Kidney epithelial cell (primary cell): ENCODE results near the gene ARF1. TPM values are rescaled to one million over a fixed set of nuclear protein-coding genes. Genes with fewer than 3 reads are reported as not detected.

Experiments
- DNase-seq: peaks from one replicate; pipeline ENCODE4 v3.0.0-alpha.2; 2010; ENCODE audit warnings: low read depth
- H3K27me3 ChIP-seq: 2 replicates; pipeline ENCODE4 v1.6.0; 2011; ENCODE audit warnings: low read length; ENCODE audit not compliant: control insufficient read depth, insufficient read depth
- H3K36me3 ChIP-seq: 2 replicates; pipeline ENCODE4 v1.5.1; 2011; ENCODE audit warnings: low read length; ENCODE audit not compliant: control insufficient read depth, insufficient read depth
- H3K4me3 ChIP-seq: 2 replicates; pipeline ENCODE4 v1.5.1; 2011; ENCODE audit warnings: low read depth, mild to moderate bottlenecking, control low read depth, low read length
- CTCF ChIP-seq: IDR thresholded peaks from 2 replicates; pipeline ENCODE4 v1.5.1; 2011; ENCODE audit warnings: mild to moderate bottlenecking, moderate library complexity, low read length, control low read depth, inconsistent platforms; ENCODE audit not compliant: insufficient read depth, poor library complexity, severe bottlenecking
- total RNA-seq: library from RNA; depleted of rRNA; stranded (reverse); fragments of >200 nt; gene quantifications from 2 replicates; pipeline ENCODE4 v1.2.3, GENCODE V29; 2015

ARF1 gene
- total RNA-seq, 1 donor from 2014 or later = 479 TPM

GRCh38 chr1:228058949-228059633 lies 23.4 kb upstream of the ARF1 start:
- Histone ChIP-seq H3K27me3 (peaks cover 32% of the 10 kb centered on the region), H3K36me3 (no peaks in the 10 kb centered on the region), H3K4me3 (no peak overlapping the region)
- no peak for TF ChIP-seq CTCF
- DNase-seq = no peak

DNA sequence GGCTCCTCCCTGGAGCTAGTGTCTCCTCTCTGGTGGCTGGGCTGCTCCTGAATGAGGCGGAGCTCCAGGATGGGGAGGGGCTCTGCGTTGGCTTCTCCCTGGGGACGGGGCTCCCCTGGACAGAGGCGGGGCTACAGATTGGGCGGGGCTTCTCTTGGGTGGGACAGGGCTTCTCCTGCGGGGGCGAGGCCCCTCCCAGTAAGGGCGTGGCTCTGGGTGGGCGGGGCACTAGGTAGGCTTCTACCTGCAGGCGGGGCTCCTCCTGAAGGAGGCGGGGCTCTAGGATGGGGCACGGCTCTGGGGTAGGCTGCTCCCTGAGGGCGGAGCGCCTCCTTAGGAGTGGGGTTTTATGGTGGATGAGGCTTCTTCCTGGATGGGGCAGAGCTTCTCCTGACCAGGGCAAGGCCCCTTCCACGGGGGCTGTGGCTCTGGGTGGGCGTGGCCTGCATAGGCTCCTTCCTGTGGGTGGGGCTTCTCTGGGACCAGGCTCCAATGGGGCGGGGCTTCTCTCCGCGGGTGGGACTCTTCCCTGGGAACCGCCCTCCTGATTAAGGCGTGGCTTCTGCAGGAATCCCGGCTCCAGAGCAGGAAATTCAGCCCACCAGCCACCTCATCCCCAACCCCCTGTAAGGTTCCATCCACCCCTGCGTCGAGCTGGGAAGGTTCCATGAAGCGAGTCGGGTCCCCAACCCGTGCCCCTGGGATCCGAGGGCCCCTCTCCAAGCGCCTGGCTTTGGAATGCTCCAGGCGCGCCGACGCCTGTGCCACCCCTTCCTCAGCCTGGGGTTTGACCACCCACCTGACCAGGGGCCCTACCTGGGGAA lies 22.7 kb upstream of the ARF1 start:
- peaks cover 32% of the 10 kb centered on the region for H3K27me3 ChIP-seq
- H3K36me3 ChIP-seq = no peaks in the 10 kb centered on the region
- H3K4me3 ChIP-seq = peak overlapping the region; percentile 29
- no peak for TF ChIP-seq CTCF
- no peak for DNase-seq

- DNase-seq = no peak
- H3K27me3 ChIP-seq = peaks cover 32% of the 10 kb centered on the region
- TF ChIP-seq CTCF = peak; percentile 23
- no peaks in the 10 kb centered on the region for H3K36me3 ChIP-seq
- peak overlapping the region; percentile 29 for H3K4me3 ChIP-seq
Observed at GRCh38 chr1:228060458-228061190, 21.9 kb upstream of the ARF1 start.

GRCh38 chr1:228061411-228062084 lies 21.0 kb upstream of the ARF1 start:
- Histone ChIP-seq H3K4me3 (no peak overlapping the region), H3K27me3 (peaks cover 36% of the 10 kb centered on the region)

More at GRCh38 chr1:228061411-228062084, 21.0 kb upstream of the ARF1 start:
- TF ChIP-seq CTCF = no peak
- H3K36me3 ChIP-seq = no peaks in the 10 kb centered on the region
- no peak for DNase-seq
